Hematopoietic multipotent progenitor cell treated with erythropoietin and hydrocortisone succinate and interleukin-3 and kit ligand, for 4 days (in vitro differentiated cells): Measurements from ENCODE around the gene NTRK3.

Experiments used
- DNase-seq: peaks from one replicate; pipeline ENCODE4 v3.0.0-alpha.2; 2015

Gene NTRK3

GRCh38 chr15:88225461-88225860, 31.1 kb downstream of the NTRK3 start:
- peak; percentile 87 for DNase-seq

DNA sequence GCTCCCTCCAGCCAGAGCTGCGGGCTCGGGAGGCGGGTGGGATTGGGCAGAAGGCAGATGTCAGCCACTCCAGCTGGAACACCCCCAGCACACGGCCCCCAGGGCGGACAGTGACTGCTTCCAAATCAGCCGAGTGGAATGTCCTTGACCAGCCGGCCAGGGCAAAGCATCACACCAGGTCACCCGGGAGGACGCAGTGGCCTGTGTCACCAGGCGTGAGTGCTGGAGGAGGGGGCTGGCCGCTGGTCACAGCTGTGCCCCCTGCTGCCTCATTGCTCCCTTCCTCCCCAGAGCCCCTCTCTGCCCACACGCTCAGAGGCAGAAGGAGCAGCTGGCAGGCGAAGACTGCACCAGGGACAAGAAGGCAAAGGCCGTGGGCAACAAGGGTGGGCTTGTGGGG, 33.5 kb downstream of the NTRK3 start:
- no peak for DNase-seq

DNA sequence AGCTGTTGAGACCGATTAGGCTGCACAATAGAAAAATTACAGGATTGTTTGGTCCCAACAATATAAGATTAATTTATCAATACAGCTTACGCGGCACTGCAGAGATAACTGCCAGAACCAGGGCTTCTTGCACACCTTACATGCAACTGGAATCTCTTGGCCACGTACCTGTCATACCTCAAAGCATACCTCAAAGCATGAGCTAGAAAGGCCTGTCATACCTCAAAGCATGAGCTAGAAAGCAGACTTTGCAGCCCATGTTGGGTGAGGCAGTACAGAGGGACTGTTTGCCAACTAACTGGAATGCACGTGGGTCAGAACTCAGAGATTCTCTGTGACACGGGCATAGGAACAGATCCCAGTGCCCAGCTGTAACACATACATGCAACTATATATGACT, 34.7 kb downstream of the NTRK3 start:
- DNase-seq = no peak

DNA sequence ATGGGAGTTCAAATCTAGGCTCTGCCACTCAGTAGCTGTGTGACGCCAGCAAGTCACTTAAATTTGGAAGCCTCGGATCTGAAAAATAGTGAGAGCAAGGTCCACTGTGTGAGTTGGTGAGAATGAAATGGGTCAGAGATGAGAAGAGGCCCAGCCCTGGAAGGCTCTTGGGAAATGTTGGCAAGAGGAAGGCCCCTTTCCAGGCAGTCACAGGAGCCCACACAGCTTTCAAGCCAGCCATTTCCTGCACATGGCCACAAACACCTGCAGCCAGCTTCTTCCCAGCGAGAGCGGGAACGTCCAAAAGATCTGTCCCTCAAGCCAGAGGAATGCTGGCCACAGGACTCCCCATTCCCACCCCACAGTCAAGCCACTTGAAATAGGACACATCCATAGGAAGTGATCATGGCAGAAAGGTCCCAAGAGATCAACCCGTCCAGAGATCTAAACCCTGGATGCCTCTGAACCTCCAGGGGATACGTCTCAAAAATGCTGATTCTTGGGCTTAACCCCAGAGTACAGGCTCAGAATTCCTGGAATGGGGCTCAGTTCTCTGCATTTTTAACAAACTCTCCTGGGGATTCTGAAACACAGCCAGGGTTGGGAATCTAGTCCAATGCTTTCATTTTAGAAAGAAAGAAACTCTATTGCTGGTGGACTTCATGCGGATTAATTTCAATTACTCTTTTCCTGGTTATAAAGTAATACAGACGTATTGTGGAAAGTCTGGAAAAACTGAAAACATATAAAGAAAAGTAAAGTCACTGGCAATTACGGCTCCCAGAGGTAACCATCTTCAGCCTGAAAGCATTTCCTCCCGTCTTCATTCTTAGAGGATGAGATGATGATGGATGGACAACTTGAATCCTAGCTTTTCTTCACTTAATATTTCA, 35.9 kb downstream of the NTRK3 start:
- no peak for DNase-seq

DNA sequence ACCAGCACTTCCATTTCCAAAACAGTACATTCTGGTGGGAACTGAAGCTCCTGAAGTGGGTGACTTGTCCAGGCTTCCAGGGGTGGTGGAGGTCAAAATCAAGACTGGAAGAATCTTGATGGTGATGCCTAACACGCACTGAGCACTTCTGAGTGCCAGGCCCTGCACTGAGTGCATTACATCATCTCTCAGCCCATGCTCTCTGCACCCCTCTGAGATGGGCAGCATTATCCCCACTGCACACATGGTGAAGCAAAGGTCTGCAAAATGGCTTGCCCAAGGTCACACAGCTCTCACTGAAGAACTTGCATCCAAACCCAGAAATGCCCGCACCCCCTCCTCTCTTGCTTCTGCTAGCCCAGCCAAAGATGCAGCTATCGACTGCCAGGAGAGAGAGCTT, 36.9 kb downstream of the NTRK3 start:
- DNase-seq = no peak

- no peak for DNase-seq
Observed at GRCh38 chr15:88218557-88219221, 37.9 kb downstream of the NTRK3 start.

- no peak for DNase-seq
Observed at GRCh38 chr15:88215066-88215648, 41.4 kb downstream of the NTRK3 start.

- no peak for DNase-seq
Observed at GRCh38 chr15:88209111-88209510, 47.4 kb downstream of the NTRK3 start.

GRCh38 chr15:88208396-88208795, 48.1 kb downstream of the NTRK3 start:
- DNase-seq = no peak

GRCh38 chr15:88207565-88207964, 49.0 kb downstream of the NTRK3 start:
- DNase-seq = no peak

DNA sequence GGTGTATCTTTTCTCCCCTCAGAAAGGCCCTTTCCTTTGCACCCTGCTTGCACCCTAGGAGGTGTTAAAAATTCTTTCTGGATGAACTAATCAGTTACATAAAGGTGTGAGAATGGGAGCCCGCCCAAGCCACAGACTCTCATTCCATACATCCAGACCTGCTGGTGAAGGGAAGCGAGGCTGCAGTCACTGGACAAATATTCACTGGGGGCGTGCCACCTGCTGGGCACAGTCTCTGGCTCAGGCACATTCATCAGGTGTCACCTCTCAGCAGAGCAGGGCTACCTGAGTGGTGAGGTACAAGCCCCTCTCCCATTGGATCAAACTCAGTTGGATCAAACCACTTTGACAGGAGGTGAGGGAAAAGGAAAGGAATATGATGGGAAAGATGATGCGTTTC, 52.0 kb downstream of the NTRK3 start:
- DNase-seq = no peak

DNA sequence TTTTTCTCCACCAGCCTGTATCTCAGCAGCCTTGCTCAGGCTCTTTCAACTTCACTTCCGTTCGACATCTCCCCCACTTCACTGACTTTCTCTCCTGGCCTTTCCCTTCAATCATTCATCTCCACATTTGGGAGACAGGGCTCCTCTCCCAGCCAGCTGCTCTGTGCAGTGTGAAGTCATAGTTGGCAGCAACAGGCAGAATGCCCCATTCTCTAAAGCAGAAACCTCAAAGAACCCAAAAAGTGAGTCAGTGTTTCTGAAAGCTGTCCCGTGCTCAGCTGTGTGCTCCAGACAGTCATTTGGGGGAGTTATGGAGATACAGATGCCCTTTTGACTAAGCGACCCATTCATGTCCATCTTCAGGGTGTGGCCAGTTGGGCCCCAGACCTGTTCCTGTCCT, 54.3 kb downstream of the NTRK3 start:
- no peak for DNase-seq

DNA sequence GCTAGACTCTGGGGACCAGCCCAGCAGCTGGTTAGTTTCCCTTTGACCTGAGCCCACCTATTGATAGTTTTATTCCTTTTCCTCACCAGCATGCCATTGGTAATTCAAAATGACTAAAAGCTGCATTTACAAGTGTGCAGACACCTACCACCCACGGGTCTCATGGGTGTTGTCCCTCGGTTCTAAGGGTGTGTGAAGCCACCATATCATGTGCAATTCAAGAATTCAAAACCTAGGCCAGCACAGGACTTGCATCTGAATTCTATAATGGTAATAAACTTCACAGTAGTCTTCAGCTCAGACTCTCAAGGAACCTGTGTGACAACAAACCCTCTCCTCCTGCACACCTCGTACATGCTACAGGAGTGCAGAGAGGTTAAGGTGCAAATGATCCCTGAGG, 55.3 kb downstream of the NTRK3 start:
- DNase-seq = no peak

GRCh38 chr15:88196961-88197360, 59.6 kb downstream of the NTRK3 start:
- DNase-seq = no peak

DNA sequence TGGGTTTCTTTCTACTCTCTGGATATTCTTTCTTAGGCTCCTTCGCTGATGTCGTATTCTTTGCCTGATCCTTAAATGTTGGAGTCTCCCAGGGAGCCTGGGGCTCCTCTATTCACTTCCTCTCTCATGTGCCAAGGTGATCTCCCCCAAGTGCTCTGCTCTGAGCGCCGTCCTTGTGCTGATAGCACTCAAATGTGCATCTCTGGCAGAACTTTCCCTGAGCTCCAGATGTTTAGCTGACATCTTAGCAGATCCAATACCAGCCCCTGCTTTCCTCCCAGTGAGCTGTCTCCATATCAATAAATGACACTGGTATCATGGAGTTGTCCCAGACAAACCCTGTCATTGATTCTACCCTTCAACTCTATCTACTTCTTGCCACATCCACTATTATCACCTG, 62.4 kb downstream of the NTRK3 start:
- no peak for DNase-seq

DNA sequence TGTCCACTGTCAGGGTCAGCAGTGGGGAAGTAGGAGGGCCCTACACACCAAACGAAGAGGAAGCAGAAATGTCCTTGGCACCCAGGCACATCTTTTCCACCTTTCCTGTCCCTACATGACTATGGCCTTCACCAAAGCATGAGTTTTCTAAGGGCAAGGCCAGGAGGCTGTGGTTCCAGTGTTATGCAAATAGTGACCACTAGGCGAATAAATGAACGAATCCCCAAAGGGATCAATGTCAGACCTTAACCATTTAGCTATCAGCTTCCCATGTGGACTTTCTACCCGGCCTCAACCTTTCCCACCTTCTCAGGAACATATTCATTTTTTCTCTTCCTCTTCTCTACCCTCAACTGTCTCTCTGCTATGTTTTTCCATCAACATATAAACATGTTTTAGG, 63.1 kb downstream of the NTRK3 start:
- DNase-seq = no peak

GRCh38 chr15:88191812-88192165, 64.8 kb downstream of the NTRK3 start:
- DNase-seq = no peak

DNA sequence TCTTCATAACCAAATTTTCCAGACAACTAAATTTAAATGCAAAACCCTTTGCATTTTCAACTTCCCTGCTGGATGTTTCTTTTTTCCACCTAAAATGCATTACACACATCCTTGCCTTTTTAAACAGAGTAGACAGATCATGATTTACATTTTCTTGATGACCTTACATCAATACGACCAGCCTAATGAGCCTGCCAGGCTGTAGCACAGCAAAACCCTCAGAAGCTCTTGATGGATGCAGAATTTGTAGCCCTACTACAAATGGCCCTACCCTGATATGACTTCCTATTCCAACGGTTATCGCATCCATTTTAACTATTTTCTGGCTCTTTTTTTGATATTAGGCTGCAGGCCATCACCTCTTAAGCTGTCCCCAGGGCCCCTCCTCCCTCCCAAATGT, 66.3 kb downstream of the NTRK3 start:
- no peak for DNase-seq

DNA sequence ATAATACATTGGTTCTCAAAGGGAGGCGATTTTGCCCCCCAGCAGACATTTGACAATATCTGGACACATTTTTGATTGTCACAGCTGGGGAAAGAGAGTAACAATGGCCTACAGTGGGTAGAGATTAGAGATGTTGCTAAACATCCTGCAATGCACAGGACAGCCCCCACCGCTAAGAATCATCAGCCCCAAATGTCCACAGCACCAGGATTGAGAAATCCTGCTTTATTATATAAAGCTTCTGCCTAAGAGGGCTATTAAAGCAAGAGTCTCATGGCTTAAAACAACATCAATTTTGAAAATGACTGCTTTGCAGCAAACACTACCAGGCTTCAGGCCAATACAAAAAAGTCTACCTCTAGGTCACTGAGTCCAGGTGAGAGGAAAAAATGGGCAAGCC, 68.2 kb downstream of the NTRK3 start:
- no peak for DNase-seq

DNA sequence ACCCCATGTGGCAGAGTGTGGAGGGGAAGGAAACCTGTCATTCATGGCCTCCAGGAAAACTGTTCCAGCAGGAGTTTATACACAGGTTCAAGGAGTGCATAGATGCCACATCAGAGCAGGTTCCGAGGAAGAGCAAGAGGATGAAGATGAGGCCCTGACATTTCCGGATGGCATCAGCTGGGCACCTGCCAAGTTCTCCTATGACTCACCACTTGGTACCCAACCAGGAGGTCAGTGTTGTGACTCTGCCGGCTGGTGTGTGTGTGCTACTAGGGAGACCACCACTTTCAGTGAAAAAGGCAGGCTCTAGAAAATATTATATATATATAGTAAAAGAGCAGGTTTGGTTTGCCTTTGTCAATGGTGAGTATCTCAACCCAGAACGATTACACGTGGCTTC, 69.3 kb downstream of the NTRK3 start:
- no peak for DNase-seq

DNA sequence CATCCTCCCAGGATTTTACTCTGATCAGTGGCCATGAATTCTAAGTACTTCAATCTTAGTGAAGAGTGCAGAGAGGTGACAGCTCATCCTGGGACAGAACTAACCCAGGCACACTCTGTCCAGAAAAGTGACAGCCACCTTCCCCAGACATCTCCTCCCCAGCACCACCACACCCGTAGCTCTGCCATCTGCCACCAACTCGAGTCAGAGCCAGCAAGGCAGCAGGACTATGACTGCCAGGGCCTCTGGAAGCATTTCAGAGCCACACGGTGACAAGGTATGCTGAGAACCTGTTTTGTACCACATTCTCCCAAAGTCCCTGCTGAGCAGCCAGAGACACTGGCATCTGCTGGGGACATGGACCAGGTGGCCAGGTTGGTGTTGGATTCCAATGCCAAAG, 71.0 kb downstream of the NTRK3 start:
- no peak for DNase-seq

- DNase-seq = no peak
Observed at GRCh38 chr15:88181613-88182012, 74.9 kb downstream of the NTRK3 start.

DNA sequence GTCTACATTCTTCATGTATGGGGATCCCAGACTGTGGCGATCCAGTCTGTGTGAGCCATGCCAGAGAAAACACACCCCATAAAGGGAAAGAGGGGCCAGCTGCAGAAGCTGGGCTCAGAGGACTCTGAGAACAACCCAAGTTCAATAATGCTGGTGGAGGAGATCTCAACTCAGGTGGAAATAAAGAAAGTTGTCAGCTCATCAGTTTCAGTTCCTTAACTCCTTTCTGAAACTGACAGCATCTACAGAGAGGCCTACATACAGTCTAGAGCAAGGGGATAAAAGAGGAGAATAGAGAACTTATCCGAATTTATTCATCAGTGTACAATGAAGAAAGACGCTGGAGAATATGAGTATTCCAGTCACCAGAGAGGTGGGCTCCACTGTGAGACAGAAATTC, 77.0 kb downstream of the NTRK3 start:
- no peak for DNase-seq

DNA sequence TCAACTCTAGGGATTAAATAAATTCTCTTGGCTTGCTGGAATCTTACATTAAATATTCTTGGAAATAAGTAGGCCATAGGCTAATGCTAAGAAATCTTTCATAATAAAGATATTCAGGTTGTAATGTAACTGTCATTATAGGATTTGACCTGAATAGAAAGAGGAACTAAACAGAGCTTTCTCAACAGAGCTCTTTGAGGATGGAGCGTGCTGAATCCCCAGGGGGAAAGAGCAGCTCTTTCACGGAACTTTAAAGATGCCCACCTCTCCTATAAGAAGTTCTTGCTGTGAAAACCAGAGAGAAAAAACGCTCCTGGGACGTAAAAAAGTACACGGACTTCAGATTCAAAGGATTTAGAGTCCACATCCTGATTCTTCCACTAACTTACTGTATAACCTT, 77.9 kb downstream of the NTRK3 start:
- no peak for DNase-seq
